Measurements from ENCODE around the gene COQ8A.

The COQ8A gene

GRCh38 chr1:227010645-227011044, 70.6 kb downstream of the COQ8A start:
- DNase-seq (ENCODE audit: low spot score) = no peak

- DNase-seq (ENCODE audit: low spot score) = no peak
Observed at GRCh38 chr1:227016990-227017389, 76.9 kb downstream of the COQ8A start.

- peak; percentile 10 for DNase-seq (ENCODE audit: low spot score)
Observed at GRCh38 chr1:227032396-227032795, 92.3 kb downstream of the COQ8A start.

- no peak for DNase-seq (ENCODE audit: low spot score)
Observed at GRCh38 chr1:227033880-227034279, 93.8 kb downstream of the COQ8A start.

- DNase-seq (ENCODE audit: low spot score) = no peak
Observed at GRCh38 chr1:227035316-227035715, 95.2 kb downstream of the COQ8A start.

- DNase-seq (ENCODE audit: low spot score) = no peak
Observed at GRCh38 chr1:227037121-227037520, 97.0 kb downstream of the COQ8A start.
